Measurements from ENCODE around the gene LCA5. TPM values are rescaled to one million over a fixed set of nuclear protein-coding genes. Genes with fewer than 3 reads are reported as not detected.

Gene LCA5
- total RNA-seq, 1 donor from 2014 or later: 9.9 TPM

- Mint-ChIP-seq H3K9me3 (ENCODE audit: low read depth) (peaks cover 3% of the 10 kb centered on the region), H3K4me1 (ENCODE audit: low read depth) (peaks cover 32% of the 10 kb centered on the region), H3K36me3 (ENCODE audit: insufficient read depth) (no peaks in the 10 kb centered on the region), H3K27me3 (no peaks in the 10 kb centered on the region), H3K4me3 (ENCODE audit: low read depth) (no peak overlapping the region), H3K27ac (no peak overlapping the region)
- DNase-seq (ENCODE audit: low spot score, unreplicated experiment): no peak
- TF ChIP-seq CTCF (IDR thresholded peaks at IDR 0.05; ENCODE audit: unreplicated experiment): no peak
Measured at GRCh38 chr6:79468587-79468986, 68.6 kb downstream of the LCA5 start.

- DNase-seq (ENCODE audit: low spot score, unreplicated experiment): no peak
- H3K27me3 Mint-ChIP-seq: no peaks in the 10 kb centered on the region
- TF ChIP-seq CTCF (IDR thresholded peaks at IDR 0.05; ENCODE audit: unreplicated experiment): no peak
- H3K4me3 Mint-ChIP-seq (ENCODE audit: low read depth): no peak overlapping the region
- H3K4me1 Mint-ChIP-seq (ENCODE audit: low read depth): peaks cover 35% of the 10 kb centered on the region
- no peak overlapping the region for H3K27ac Mint-ChIP-seq
- H3K36me3 Mint-ChIP-seq (ENCODE audit: insufficient read depth): no peaks in the 10 kb centered on the region
- no peaks in the 10 kb centered on the region for H3K9me3 Mint-ChIP-seq (ENCODE audit: low read depth)
Measured at GRCh38 chr6:79468116-79468515, 69.1 kb downstream of the LCA5 start.

GRCh38 chr6:79467716-79468115, 69.5 kb downstream of the LCA5 start:
- H3K4me3 Mint-ChIP-seq (ENCODE audit: low read depth): no peak overlapping the region
- no peak overlapping the region for H3K27ac Mint-ChIP-seq
- no peaks in the 10 kb centered on the region for H3K9me3 Mint-ChIP-seq (ENCODE audit: low read depth)
- DNase-seq (ENCODE audit: low spot score, unreplicated experiment): no peak
- H3K4me1 Mint-ChIP-seq (ENCODE audit: low read depth): peaks cover 35% of the 10 kb centered on the region
- H3K36me3 Mint-ChIP-seq (ENCODE audit: insufficient read depth): no peaks in the 10 kb centered on the region
- H3K27me3 Mint-ChIP-seq: no peaks in the 10 kb centered on the region
- TF ChIP-seq CTCF (IDR thresholded peaks at IDR 0.05; ENCODE audit: unreplicated experiment): no peak

GRCh38 chr6:79466207-79466834, 70.9 kb downstream of the LCA5 start:
- Mint-ChIP-seq H3K4me1 (ENCODE audit: low read depth) (peaks cover 38% of the 10 kb centered on the region), H3K9me3 (ENCODE audit: low read depth) (no peaks in the 10 kb centered on the region), H3K4me3 (ENCODE audit: low read depth) (no peak overlapping the region), H3K36me3 (ENCODE audit: insufficient read depth) (no peaks in the 10 kb centered on the region), H3K27ac (no peak overlapping the region), H3K27me3 (no peaks in the 10 kb centered on the region)
- no peak for DNase-seq (ENCODE audit: low spot score, unreplicated experiment)
- peak; percentile 62 for TF ChIP-seq CTCF (IDR thresholded peaks at IDR 0.05; ENCODE audit: unreplicated experiment)

- H3K4me1 Mint-ChIP-seq (ENCODE audit: low read depth): peaks cover 31% of the 10 kb centered on the region
- DNase-seq (ENCODE audit: low spot score, unreplicated experiment): no peak
- no peaks in the 10 kb centered on the region for H3K9me3 Mint-ChIP-seq (ENCODE audit: low read depth)
- TF ChIP-seq CTCF (IDR thresholded peaks at IDR 0.05; ENCODE audit: unreplicated experiment): no peak
- no peaks in the 10 kb centered on the region for H3K36me3 Mint-ChIP-seq (ENCODE audit: insufficient read depth)
- H3K27me3 Mint-ChIP-seq: no peaks in the 10 kb centered on the region
- H3K27ac Mint-ChIP-seq: peak overlapping the region; percentile 14
- no peak overlapping the region for H3K4me3 Mint-ChIP-seq (ENCODE audit: low read depth)
Measured at GRCh38 chr6:79465381-79465780, 71.8 kb downstream of the LCA5 start.
